Astrocyte (in vitro differentiated cells and primary cell): ENCODE results near the gene CHGA. TPM values are rescaled to one million over a fixed set of nuclear protein-coding genes. Genes with fewer than 3 reads are reported as not detected.

Source experiments
- DNase-seq: peaks from one replicate; pipeline ENCODE4 v3.0.0-alpha.2; 2010; ENCODE audit warnings: low read depth
- FAIRE-seq: peaks from 2 replicates; lab custom pipeline; 2011; peaks lifted over from hg19 to GRCh38; lab: Jason Lieb, UNC
- H2AFZ ChIP-seq: 2 replicates; pipeline ENCODE4 v1.6.0; 2012; ENCODE audit warnings: low read depth, low read length, inconsistent platforms
- H3K27ac ChIP-seq: 2 replicates; pipeline ENCODE4 v1.5.1; 2011; ENCODE audit warnings: low read depth, low read length, inconsistent platforms
- H3K27me3 ChIP-seq: 2 replicates; pipeline ENCODE4 v1.6.0; 2011; ENCODE audit warnings: low read length, inconsistent platforms; ENCODE audit not compliant: insufficient read depth
- H3K36me3 ChIP-seq: 2 replicates; pipeline ENCODE4 v1.5.1; 2011; ENCODE audit warnings: low read length, inconsistent platforms; ENCODE audit not compliant: insufficient read depth
- H3K4me1 ChIP-seq: 2 replicates; pipeline ENCODE4 v1.5.1; 2011; ENCODE audit warnings: low read length, inconsistent platforms; ENCODE audit not compliant: insufficient read depth
- H3K4me2 ChIP-seq: 2 replicates; pipeline ENCODE4 v1.6.0; 2012; ENCODE audit warnings: low read length, inconsistent platforms
- H3K4me3 ChIP-seq: 2 replicates; pipeline ENCODE4 v1.5.1; 2011; ENCODE audit warnings: low read depth, mild to moderate bottlenecking, low read length, inconsistent platforms; ENCODE audit not compliant: insufficient read depth
- H3K79me2 ChIP-seq: 2 replicates; pipeline ENCODE4 v1.6.0; 2012; ENCODE audit warnings: mild to moderate bottlenecking, low read length, inconsistent platforms; ENCODE audit not compliant: insufficient read depth
- H3K9ac ChIP-seq: 2 replicates; pipeline ENCODE4 v1.6.0; 2012; ENCODE audit warnings: mild to moderate bottlenecking, low read length, inconsistent platforms
- H3K9me3 ChIP-seq: 2 replicates; pipeline ENCODE4 v1.5.1; 2012; ENCODE audit warnings: low read depth, mild to moderate bottlenecking, low read length, inconsistent platforms; ENCODE audit not compliant: insufficient read depth
- H4K20me1 ChIP-seq: 2 replicates; pipeline ENCODE4 v1.6.0; 2012; ENCODE audit warnings: low read length, inconsistent platforms; ENCODE audit not compliant: insufficient read depth
- H3K27ac Mint-ChIP-seq: one replicate; pipeline ENCODE4 v1.8.0; 2021; ENCODE audit warnings: mild to moderate bottlenecking, mixed read lengths; ENCODE audit not compliant: unreplicated experiment
- H3K27me3 Mint-ChIP-seq: one replicate; pipeline ENCODE4 v1.8.0; 2021; ENCODE audit warnings: low read depth, mixed read lengths; ENCODE audit not compliant: unreplicated experiment
- H3K36me3 Mint-ChIP-seq: one replicate; pipeline ENCODE4 v1.8.0; 2021; ENCODE audit warnings: low read depth, mixed read lengths; ENCODE audit not compliant: unreplicated experiment
- H3K4me1 Mint-ChIP-seq: one replicate; pipeline ENCODE4 v1.8.0; 2021; ENCODE audit warnings: low read depth, mixed read lengths; ENCODE audit not compliant: unreplicated experiment
- H3K4me3 Mint-ChIP-seq: one replicate; pipeline ENCODE4 v1.8.0; 2021; ENCODE audit warnings: mild to moderate bottlenecking, moderate library complexity, mixed read lengths; ENCODE audit not compliant: unreplicated experiment
- H3K9me3 Mint-ChIP-seq: one replicate; pipeline ENCODE4 v1.8.0; 2021; ENCODE audit warnings: mild to moderate bottlenecking, mixed read lengths; ENCODE audit not compliant: unreplicated experiment
- CTCF ChIP-seq: IDR thresholded peaks from 2 replicates; pipeline ENCODE4 v1.5.1; 2011; ENCODE audit warnings: low read depth, mild to moderate bottlenecking, inconsistent platforms, low read length, moderate library complexity; ENCODE audit not compliant: insufficient read depth
- EZH2 ChIP-seq: IDR thresholded peaks from 2 replicates; pipeline ENCODE4 v1.6.1; 2012; ENCODE audit warnings: mild to moderate bottlenecking, low read length, inconsistent platforms; ENCODE audit not compliant: insufficient read depth
- total RNA-seq: library from RNA; stranded (reverse); gene quantifications from 2 replicates; pipeline ENCODE4 v1.2.1, GENCODE V29; 2021

The CHGA gene
- total RNA-seq, 1 donor from 2014 or later: not detected

- no peak for TF ChIP-seq CTCF
- no peak for TF ChIP-seq EZH2
- Mint-ChIP-seq H3K27me3 (peaks cover 33% of the 10 kb centered on the region), H3K9me3 (no peaks in the 10 kb centered on the region), H3K36me3 (no peaks in the 10 kb centered on the region), H3K4me1 (no peaks in the 10 kb centered on the region), H3K4me3 (no peak overlapping the region), H3K27ac (no peak overlapping the region)
- Histone ChIP-seq H3K9me3 (no peaks in the 10 kb centered on the region), H3K4me1 (no peaks in the 10 kb centered on the region), H3K4me3 (no peak overlapping the region), H3K27me3 (peaks cover 17% of the 10 kb centered on the region), H3K79me2 (no peaks in the 10 kb centered on the region), H3K27ac (no peak overlapping the region), H3K36me3 (no peaks in the 10 kb centered on the region), H3K9ac (no peak overlapping the region), H4K20me1 (no peaks in the 10 kb centered on the region), H3K4me2 (no peak overlapping the region), H2AFZ (no peak overlapping the region)
- FAIRE-seq: no peak
- no peak for DNase-seq
Measured at GRCh38 chr14:92900660-92901059, 22.3 kb upstream of the CHGA start.

GRCh38 chr14:92902191-92902590, 20.8 kb upstream of the CHGA start:
- Histone ChIP-seq H3K36me3 (no peaks in the 10 kb centered on the region), H3K4me3 (no peak overlapping the region), H3K9ac (no peak overlapping the region), H2AFZ (no peak overlapping the region), H3K79me2 (no peaks in the 10 kb centered on the region), H3K4me2 (no peak overlapping the region), H3K27me3 (peaks cover 16% of the 10 kb centered on the region), H3K9me3 (no peaks in the 10 kb centered on the region), H4K20me1 (no peaks in the 10 kb centered on the region), H3K4me1 (no peaks in the 10 kb centered on the region), H3K27ac (no peak overlapping the region)
- Mint-ChIP-seq H3K4me1 (no peaks in the 10 kb centered on the region), H3K4me3 (no peak overlapping the region), H3K27me3 (peaks cover 31% of the 10 kb centered on the region), H3K36me3 (no peaks in the 10 kb centered on the region), H3K9me3 (no peaks in the 10 kb centered on the region), H3K27ac (no peak overlapping the region)
- DNase-seq (no peak), FAIRE-seq (no peak)
- TF ChIP-seq CTCF: no peak
- TF ChIP-seq EZH2: no peak

GRCh38 chr14:92902726-92903125, 20.2 kb upstream of the CHGA start:
- Mint-ChIP-seq H3K4me3 (no peak overlapping the region), H3K27ac (no peak overlapping the region), H3K9me3 (no peaks in the 10 kb centered on the region), H3K4me1 (no peaks in the 10 kb centered on the region), H3K36me3 (no peaks in the 10 kb centered on the region), H3K27me3 (peaks cover 33% of the 10 kb centered on the region)
- Histone ChIP-seq H2AFZ (no peak overlapping the region), H3K9me3 (no peaks in the 10 kb centered on the region), H3K9ac (no peak overlapping the region), H3K27ac (no peak overlapping the region), H3K4me2 (no peak overlapping the region), H3K27me3 (peaks cover 16% of the 10 kb centered on the region), H3K79me2 (no peaks in the 10 kb centered on the region), H4K20me1 (no peaks in the 10 kb centered on the region), H3K36me3 (no peaks in the 10 kb centered on the region), H3K4me3 (no peak overlapping the region), H3K4me1 (no peaks in the 10 kb centered on the region)
- DNase-seq: no peak
- FAIRE-seq: no peak
- TF ChIP-seq EZH2: no peak
- no peak for TF ChIP-seq CTCF
